GM03348 (cell line): ENCODE results near the gene ERGIC1.
"Not testable (repeated sequence)": the region's sequence is repeated elsewhere in the genome, so short reads cannot be mapped to it uniquely, and the experiment has no call there.

Experiments
- DNase-seq: peaks from one replicate; pipeline ENCODE4 v3.0.0; 2012; ENCODE audit warnings: low spot score

Gene ERGIC1

GRCh38 chr5:172848419-172848818 is 14.4 kb downstream of the ERGIC1 start:
- no peak for DNase-seq

- no peak for DNase-seq
Measured at GRCh38 chr5:172849606-172850453, 15.8 kb downstream of the ERGIC1 start.

- DNase-seq = no peak
Measured at GRCh38 chr5:172850454-172850797, 16.4 kb downstream of the ERGIC1 start.

- DNase-seq = not testable (repeated sequence)
Measured at GRCh38 chr5:172851254-172851653, 17.2 kb downstream of the ERGIC1 start.

- DNase-seq = no peak
Measured at GRCh38 chr5:172852490-172853354, 18.7 kb downstream of the ERGIC1 start.

GRCh38 chr5:172853355-172853975 is 19.4 kb downstream of the ERGIC1 start:
- DNase-seq = peak; percentile 73

GRCh38 chr5:172854451-172854871 is 20.4 kb downstream of the ERGIC1 start:
- DNase-seq = no peak

- DNase-seq = no peak
Measured at GRCh38 chr5:172854971-172855370, 20.9 kb downstream of the ERGIC1 start.

- DNase-seq = peak; percentile 63
Measured at GRCh38 chr5:172855597-172856292, 21.7 kb downstream of the ERGIC1 start.

GRCh38 chr5:172856336-172856735 is 22.3 kb downstream of the ERGIC1 start:
- DNase-seq = no peak

- no peak for DNase-seq
Measured at GRCh38 chr5:172857982-172858381, 23.9 kb downstream of the ERGIC1 start.

- DNase-seq = no peak
Measured at GRCh38 chr5:172858511-172858989, 24.5 kb downstream of the ERGIC1 start.

GRCh38 chr5:172858990-172859811 is 25.1 kb downstream of the ERGIC1 start:
- peak; percentile 88 for DNase-seq

GRCh38 chr5:172859966-172860365 is 25.9 kb downstream of the ERGIC1 start:
- no peak for DNase-seq

GRCh38 chr5:172860520-172861443 is 26.7 kb downstream of the ERGIC1 start:
- peak; percentile 87 for DNase-seq

GRCh38 chr5:172861461-172861860 is 27.4 kb downstream of the ERGIC1 start:
- DNase-seq = no peak

- no peak for DNase-seq
Measured at GRCh38 chr5:172862165-172862801, 28.2 kb downstream of the ERGIC1 start.

- not testable (repeated sequence) for DNase-seq
Measured at GRCh38 chr5:172864171-172864570, 30.1 kb downstream of the ERGIC1 start.

GRCh38 chr5:172864747-172865146 is 30.7 kb downstream of the ERGIC1 start:
- no peak for DNase-seq
